Left forelimb (tissue), 1 donor: ENCODE results near the gene TMEM17.

Experiments
- DNase-seq: peaks from one replicate; pipeline ENCODE4 v3.0.0-alpha.2; 2018; ENCODE audit warnings: low spot score

The TMEM17 gene

DNA sequence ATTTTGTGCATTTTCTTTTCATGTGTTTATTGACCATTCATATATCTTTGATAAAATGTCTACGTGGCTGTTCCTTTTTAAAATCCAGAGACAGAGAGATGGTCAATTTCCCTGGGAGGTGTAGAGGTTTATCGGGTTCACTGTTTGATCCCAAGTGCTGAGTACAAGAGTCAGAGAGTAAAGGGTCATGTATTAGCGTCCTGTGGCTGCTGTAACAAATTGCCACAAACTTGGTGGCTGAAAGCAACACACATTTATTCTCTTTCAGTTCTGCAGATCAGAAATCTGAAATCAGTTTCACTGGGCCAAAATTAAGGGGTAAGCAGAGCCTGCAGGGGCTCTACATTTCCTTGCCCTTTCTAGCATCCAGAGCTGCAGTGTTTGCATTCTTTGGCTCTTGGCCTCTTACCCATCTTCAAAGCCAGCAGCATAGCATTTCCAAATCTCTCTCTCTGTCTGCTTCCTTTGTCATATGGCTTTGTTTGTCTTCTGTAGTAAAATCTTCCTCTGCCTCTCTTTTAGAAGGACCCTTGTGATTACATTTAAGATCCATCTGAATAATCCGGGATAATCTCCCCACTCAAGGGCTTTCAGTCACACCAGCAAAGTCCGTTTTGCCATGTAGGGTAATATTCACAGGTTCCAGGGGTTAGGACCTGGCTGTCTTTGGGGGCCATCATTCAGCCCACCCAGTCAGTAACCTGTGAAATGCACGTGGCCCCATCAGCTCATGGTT, 49.9 kb downstream of the TMEM17 start:
- no peak for DNase-seq

DNA sequence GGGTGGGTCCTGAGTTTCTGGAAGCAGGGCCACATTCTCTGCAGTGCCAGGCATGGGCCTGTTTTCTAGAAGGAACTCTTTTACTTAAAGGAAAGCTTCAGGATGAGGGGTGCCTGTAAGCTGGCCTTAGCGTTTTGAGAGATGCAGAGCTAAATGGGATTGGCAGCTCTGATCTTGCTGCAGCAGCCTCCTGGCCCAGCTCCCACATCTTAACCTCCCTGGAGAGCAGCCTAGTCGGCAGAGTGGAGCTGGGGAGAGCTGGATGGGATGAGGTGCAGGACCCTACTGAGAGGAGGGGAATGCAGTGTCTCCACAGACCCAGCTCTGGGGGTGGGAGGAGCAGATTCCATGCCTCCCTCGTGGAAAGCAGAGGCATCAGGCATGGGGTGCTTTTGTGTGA, 52.0 kb downstream of the TMEM17 start:
- no peak for DNase-seq

GRCh38 chr2:62452701-62453454, 53.1 kb downstream of the TMEM17 start:
- no peak for DNase-seq

- DNase-seq = no peak
These were observed 55.2 kb downstream of the TMEM17 start for GRCh38 chr2:62450716-62451191.
